RWPE2 (cell line): ENCODE results near the gene SLX4.

ENCODE experiments used
- ATAC-seq: fragments of 200-7000 bp; cut with Tn5 transposase; 3 replicates; pipeline ENCODE4 v1.9.1; 2021; ENCODE audit warnings: low read depth
- DNase-seq: peaks from one replicate; pipeline ENCODE4 v3.0.0-alpha.2; 2020; ENCODE audit warnings: low spot score
- H3K27ac ChIP-seq: fragments of 450-650 bp; 2 replicates; pipeline ENCODE4 v1.5.1; 2017; ENCODE audit warnings: mild to moderate bottlenecking; ENCODE audit not compliant: poor library complexity, severe bottlenecking
- H3K27me3 ChIP-seq: fragments of 250-450 bp; sonication (Bioruptor Pico); 2 replicates; pipeline ENCODE4 v1.5.1; 2021; ENCODE audit warnings: mild to moderate bottlenecking, moderate library complexity; ENCODE audit not compliant: insufficient read depth, poor library complexity, severe bottlenecking
- H3K36me3 ChIP-seq: fragments of 250-450 bp; sonication (Bioruptor Pico); 2 replicates; pipeline ENCODE4 v1.5.1; 2020; ENCODE audit warnings: low read depth, mild to moderate bottlenecking, moderate library complexity
- H3K4me1 ChIP-seq: fragments of 250-450 bp; sonication (Bioruptor Pico); 2 replicates; pipeline ENCODE4 v1.5.1; 2021; ENCODE audit warnings: mild to moderate bottlenecking, moderate library complexity; ENCODE audit not compliant: insufficient read depth, poor library complexity, severe bottlenecking
- H3K4me3 ChIP-seq: fragments of 250-450 bp; sonication (Bioruptor Pico); 2 replicates; pipeline ENCODE4 v1.5.1; 2021; ENCODE audit warnings: mild to moderate bottlenecking, moderate library complexity; ENCODE audit not compliant: severe bottlenecking
- H3K9me3 ChIP-seq: fragments of 250-450 bp; sonication (Bioruptor Pico); 2 replicates; pipeline ENCODE4 v1.5.1; 2021; ENCODE audit warnings: mild to moderate bottlenecking, moderate library complexity; ENCODE audit not compliant: severe bottlenecking
- CTCF ChIP-seq: fragments of 450-650 bp; IDR thresholded peaks from one replicate; pipeline ENCODE4 v1.5.1; 2017; ENCODE audit warnings: mild to moderate bottlenecking, moderate library complexity; ENCODE audit not compliant: poor library complexity, severe bottlenecking

Gene SLX4

DNA sequence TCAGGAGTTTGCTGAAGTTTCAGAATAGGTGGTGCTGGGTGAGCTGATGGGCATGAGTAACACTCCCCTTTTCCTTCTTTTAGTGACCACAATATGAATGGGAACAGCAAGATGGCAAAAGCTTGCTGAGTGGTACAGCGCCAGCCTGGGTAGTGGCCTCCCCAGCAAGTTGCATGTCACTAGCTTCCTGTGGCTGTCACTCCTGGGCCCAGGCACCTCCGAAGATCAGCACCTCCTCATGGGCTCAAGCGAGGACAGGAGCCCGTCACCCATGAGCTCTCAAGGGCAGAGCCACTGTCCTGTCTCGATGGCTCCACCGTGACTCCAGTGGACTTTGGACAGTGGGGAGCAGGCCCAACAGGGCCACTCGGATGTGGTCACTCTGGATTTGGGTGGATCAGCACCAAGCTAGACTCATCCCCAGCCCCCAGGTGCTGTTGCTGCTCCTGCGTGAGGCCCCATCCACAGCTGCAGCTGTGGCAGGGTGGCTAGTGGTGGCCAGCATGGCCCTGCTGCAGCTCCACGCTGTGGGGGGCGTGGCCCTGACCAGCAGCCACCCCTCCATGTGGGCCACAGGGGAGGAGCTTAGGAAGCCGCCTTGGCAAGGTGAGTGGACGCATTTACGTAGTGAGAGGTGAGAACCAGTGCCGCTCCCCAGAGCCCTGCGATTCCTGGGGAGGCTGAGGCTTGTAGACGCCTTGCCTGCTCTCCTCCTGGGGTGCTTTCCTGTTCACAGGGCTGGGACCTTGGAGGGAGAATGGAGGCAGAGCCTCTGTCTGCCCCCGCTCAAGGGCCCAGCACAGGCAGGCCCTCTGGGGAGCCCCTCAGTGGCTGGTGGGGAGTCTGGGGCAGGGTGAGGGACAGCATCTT is 29.5 kb upstream of the SLX4 start:
- no peaks in the 10 kb centered on the region for H3K27me3 ChIP-seq
- no peak for DNase-seq
- no peak overlapping the region for H3K27ac ChIP-seq
- H3K4me3 ChIP-seq: no peak overlapping the region
- ATAC-seq: no peak
- no peaks in the 10 kb centered on the region for H3K36me3 ChIP-seq
- H3K4me1 ChIP-seq: peaks cover 2% of the 10 kb centered on the region
- TF ChIP-seq CTCF: no peak
- no peaks in the 10 kb centered on the region for H3K9me3 ChIP-seq

DNA sequence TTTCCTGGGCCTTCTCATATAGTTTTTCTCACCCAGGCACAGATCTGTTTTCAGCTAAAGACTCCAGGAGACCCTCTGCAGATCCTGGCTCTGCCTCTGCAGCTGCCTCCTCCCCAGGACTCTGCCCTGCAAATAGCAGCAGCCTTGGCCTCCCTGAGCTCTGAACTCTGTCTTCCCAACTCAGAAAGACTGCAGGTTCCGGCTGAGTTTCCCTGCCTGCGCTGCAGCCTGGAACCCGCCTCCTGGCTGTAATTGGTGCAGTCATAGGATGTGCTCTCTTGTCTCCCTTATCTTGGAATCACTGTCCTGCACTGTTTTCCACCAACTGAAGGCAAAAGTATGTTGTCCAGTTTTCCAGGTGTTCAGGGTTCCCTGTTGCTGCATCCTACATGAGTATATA is 28.8 kb upstream of the SLX4 start:
- no peak for TF ChIP-seq CTCF

GRCh38 chr16:3638916-3639644 is 27.7 kb upstream of the SLX4 start:
- TF ChIP-seq CTCF: no peak
- no peak for ATAC-seq
- Histone ChIP-seq H3K27me3 (no peaks in the 10 kb centered on the region), H3K36me3 (no peaks in the 10 kb centered on the region), H3K27ac (no peak overlapping the region), H3K4me3 (no peak overlapping the region), H3K9me3 (no peaks in the 10 kb centered on the region), H3K4me1 (no peaks in the 10 kb centered on the region)
- no peak for DNase-seq

More for the DNA sequence above, 28.8 kb upstream of the SLX4 start:
- ATAC-seq: no peak
- H3K27ac ChIP-seq: no peak overlapping the region
- H3K4me1 ChIP-seq: no peaks in the 10 kb centered on the region
- DNase-seq: no peak
- no peaks in the 10 kb centered on the region for H3K36me3 ChIP-seq
- no peaks in the 10 kb centered on the region for H3K9me3 ChIP-seq
- H3K27me3 ChIP-seq: no peaks in the 10 kb centered on the region
- H3K4me3 ChIP-seq: no peak overlapping the region

DNA sequence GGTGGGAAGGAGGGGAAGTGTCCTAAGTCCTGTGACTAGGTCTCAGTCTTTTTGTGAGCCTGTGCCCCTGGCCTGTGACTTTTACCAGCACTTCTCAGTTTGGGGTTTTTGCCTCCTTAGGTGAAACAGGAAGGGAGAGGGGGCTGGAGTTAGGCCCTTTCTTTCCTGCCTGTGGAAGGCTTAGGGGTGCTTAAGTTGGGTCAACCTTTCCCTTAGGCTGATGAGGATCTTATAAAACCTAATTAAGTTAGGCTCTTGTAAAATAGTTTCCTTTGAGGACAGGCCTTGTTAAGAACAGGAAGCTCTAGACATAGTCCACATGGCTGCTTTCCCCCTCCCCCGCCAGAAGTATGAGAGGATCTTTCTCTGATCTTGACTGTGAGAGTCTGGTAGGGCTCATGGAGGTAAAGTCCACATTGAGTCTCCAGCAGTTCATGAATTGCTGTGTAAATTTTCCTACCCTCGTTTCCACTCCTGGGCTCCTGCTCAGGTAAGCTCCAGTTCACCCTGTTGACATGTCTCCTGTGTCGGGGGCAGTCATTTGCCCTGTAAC is 26.0 kb upstream of the SLX4 start:
- no peak for DNase-seq
- ATAC-seq: no peak
- no peaks in the 10 kb centered on the region for H3K9me3 ChIP-seq
- no peaks in the 10 kb centered on the region for H3K27me3 ChIP-seq
- H3K4me3 ChIP-seq: no peak overlapping the region
- TF ChIP-seq CTCF: no peak
- H3K4me1 ChIP-seq: no peaks in the 10 kb centered on the region
- no peaks in the 10 kb centered on the region for H3K36me3 ChIP-seq
- H3K27ac ChIP-seq: no peak overlapping the region
